SU-DHL-6 (cell line): Measurements from ENCODE around the gene C2CD3.

Experiments
- CTCF ChIP-seq: fragments of 200-600 bp; sonication (generic); IDR thresholded peaks from one replicate; pipeline ENCODE4 v1.5.1; 2017; ENCODE audit warnings: antibody characterized with exemption, mild to moderate bottlenecking, low read length, moderate library complexity; ENCODE audit not compliant: insufficient read depth, poor library complexity, severe bottlenecking
- EZH2phosphoT487 ChIP-seq: fragments of 200-600 bp; sonication (generic), shearing (Covaris generic); conservative IDR thresholded peaks from 2 replicates; pipeline ENCODE4 v1.6.1; 2018; ENCODE audit warnings: mild to moderate bottlenecking, antibody characterized with exemption, low read length, moderate library complexity, mixed read lengths

- TF ChIP-seq CTCF = no peak
- no peak for TF ChIP-seq EZH2phosphoT487
Observed at GRCh38 chr11:73972620-73973449, 198.0 kb downstream of the C2CD3 start.
